ENCODE measurements around the gene KCNQ1.

The KCNQ1 gene

DNA sequence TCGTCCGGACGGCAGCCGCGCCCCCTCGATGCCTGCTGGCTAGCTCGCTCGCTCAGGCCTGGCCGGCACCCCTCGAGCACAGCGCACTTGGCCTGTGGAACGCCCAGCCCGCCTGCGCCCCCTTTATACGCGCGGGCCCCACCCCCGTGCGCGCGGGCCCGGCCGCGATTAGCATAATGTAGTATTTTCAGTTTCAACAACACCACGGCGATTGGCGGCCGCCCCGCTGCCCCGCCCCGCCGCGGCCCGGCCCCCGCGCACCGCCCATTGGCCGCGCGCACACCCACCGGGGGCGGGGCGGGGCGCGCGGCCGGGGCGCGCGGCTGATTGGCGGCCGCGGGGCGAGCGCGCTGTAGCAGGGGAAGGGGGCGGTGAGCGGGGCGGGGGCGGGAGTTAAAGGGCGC lies 440.9 kb downstream of the KCNQ1 start, which contains the start of gene CDKN1C:
Gene CDKN1C, minus strand, starts transcription at position 98 of the 404 bp plus-strand sequence. CDS start 319 bp downstream, outside the sequence.
- Histone ChIP-seq H3K4me3 (ENCODE audit: severe bottlenecking) (peak within 1 kb of the TSS; percentile 74), H3K36me3 (ENCODE audit: low read depth) (no peaks in the 10 kb centered on the region), H3K27ac (ENCODE audit: poor library complexity, severe bottlenecking) (peak within 1 kb of the TSS; percentile 15), H3K9me3 (ENCODE audit: severe bottlenecking) (no peaks in the 10 kb centered on the region), H3K4me1 (ENCODE audit: insufficient read depth, poor library complexity, severe bottlenecking) (peaks cover 6% of the 10 kb centered on the region), H3K27me3 (ENCODE audit: insufficient read depth, poor library complexity, severe bottlenecking) (no peaks in the 10 kb centered on the region)
- TF ChIP-seq, protein P1, sequence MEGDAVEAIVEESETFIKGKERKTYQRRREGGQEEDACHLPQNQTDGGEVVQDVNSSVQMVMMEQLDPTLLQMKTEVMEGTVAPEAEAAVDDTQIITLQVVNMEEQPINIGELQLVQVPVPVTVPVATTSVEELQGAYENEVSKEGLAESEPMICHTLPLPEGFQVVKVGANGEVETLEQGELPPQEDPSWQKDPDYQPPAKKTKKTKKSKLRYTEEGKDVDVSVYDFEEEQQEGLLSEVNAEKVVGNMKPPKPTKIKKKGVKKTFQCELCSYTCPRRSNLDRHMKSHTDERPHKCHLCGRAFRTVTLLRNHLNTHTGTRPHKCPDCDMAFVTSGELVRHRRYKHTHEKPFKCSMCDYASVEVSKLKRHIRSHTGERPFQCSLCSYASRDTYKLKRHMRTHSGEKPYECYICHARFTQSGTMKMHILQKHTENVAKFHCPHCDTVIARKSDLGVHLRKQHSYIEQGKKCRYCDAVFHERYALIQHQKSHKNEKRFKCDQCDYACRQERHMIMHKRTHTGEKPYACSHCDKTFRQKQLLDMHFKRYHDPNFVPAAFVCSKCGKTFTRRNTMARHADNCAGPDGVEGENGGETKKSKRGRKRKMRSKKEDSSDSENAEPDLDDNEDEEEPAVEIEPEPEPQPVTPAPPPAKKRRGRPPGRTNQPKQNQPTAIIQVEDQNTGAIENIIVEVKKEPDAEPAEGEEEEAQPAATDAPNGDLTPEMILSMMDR (IDR thresholded peaks at IDR 0.05; ENCODE audit: poor library complexity, severe bottlenecking): no peak
- DNase-seq (ENCODE audit: low spot score) (no peak), ATAC-seq (ENCODE audit: low read depth) (peak; percentile 55)

DNA sequence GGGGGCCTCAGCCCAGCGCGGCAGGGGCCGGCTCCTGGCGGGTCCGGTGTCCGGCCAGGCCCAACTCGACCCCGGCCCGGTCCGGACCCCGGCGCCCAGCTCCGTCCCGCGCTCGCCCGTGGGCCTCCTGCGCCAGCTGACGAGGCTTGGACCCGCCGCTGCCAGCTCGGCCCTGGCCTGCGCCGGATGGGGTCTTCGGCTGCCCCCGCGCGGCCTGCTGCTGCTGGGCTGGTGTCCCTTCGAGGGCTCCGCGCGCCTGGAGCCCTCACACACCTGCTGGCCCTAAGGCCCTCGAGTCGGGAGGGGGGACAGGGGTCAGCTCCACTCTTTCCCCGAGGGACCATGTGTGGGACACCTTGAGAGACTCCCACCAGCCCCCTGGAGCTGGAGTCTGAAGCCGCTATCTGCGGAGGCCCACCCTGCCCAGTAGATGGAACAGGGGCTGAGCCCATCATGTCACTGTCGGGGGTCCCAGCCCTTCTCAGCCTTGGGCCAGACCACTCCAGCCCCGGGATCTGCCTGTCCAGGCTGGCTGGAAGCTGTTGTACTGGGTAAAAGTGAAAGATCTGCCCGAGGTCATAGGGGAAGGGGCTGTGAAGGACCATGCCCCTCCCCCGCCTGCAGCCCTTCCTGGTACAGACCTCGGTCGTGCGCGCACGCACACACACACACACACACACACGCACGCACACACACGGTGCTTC lies 441.5 kb downstream of the KCNQ1 start:
- no peaks in the 10 kb centered on the region for H3K9me3 ChIP-seq (ENCODE audit: severe bottlenecking)
- TF ChIP-seq, protein P1 (IDR thresholded peaks at IDR 0.05; ENCODE audit: poor library complexity, severe bottlenecking): no peak
- H3K27me3 ChIP-seq (ENCODE audit: insufficient read depth, poor library complexity, severe bottlenecking): no peaks in the 10 kb centered on the region
- H3K27ac ChIP-seq (ENCODE audit: poor library complexity, severe bottlenecking): no peak overlapping the region
- H3K36me3 ChIP-seq (ENCODE audit: low read depth): no peaks in the 10 kb centered on the region
- H3K4me1 ChIP-seq (ENCODE audit: insufficient read depth, poor library complexity, severe bottlenecking): peaks cover 12% of the 10 kb centered on the region
- peak overlapping the region; percentile 12 for H3K4me3 ChIP-seq (ENCODE audit: severe bottlenecking)
- no peak for ATAC-seq (ENCODE audit: low read depth)
- no peak for DNase-seq (ENCODE audit: low spot score)

DNA sequence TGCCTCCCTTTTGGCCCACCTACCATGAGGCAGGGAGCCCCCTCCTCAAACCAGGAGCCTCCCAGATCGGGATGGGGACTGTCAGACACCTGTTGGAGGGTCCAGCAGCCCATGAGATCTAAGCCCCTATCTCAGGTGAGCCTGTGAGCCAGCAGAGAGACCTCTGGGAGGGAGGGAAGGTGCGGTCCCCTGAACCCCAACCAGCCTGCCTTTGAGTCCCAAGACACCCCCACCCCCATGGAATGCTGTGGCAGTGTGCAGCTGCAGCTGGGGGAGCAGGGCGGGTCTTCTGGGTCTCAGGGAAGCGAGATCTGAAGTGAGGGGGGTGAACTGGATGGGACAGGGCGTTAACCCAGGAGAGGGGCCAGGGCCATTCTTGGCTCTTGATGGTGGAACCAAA lies 442.1 kb downstream of the KCNQ1 start:
- ATAC-seq (ENCODE audit: low read depth) (no peak), DNase-seq (ENCODE audit: low spot score) (no peak)
- Histone ChIP-seq H3K27ac (ENCODE audit: poor library complexity, severe bottlenecking) (no peak overlapping the region), H3K9me3 (ENCODE audit: severe bottlenecking) (no peaks in the 10 kb centered on the region), H3K36me3 (ENCODE audit: low read depth) (no peaks in the 10 kb centered on the region), H3K4me1 (ENCODE audit: insufficient read depth, poor library complexity, severe bottlenecking) (peaks cover 18% of the 10 kb centered on the region), H3K4me3 (ENCODE audit: severe bottlenecking) (no peak overlapping the region), H3K27me3 (ENCODE audit: insufficient read depth, poor library complexity, severe bottlenecking) (no peaks in the 10 kb centered on the region)
- TF ChIP-seq, protein P1 (IDR thresholded peaks at IDR 0.05; ENCODE audit: poor library complexity, severe bottlenecking): no peak

GRCh38 chr11:2887515-2888195 lies 442.8 kb downstream of the KCNQ1 start:
- no peak for DNase-seq (ENCODE audit: low spot score)
- H3K4me3 ChIP-seq (ENCODE audit: severe bottlenecking): no peak overlapping the region
- no peak for ATAC-seq (ENCODE audit: low read depth)
- no peaks in the 10 kb centered on the region for H3K9me3 ChIP-seq (ENCODE audit: severe bottlenecking)
- TF ChIP-seq, protein P1 (IDR thresholded peaks at IDR 0.05; ENCODE audit: poor library complexity, severe bottlenecking): no peak
- no peaks in the 10 kb centered on the region for H3K36me3 ChIP-seq (ENCODE audit: low read depth)
- peaks cover 22% of the 10 kb centered on the region for H3K4me1 ChIP-seq (ENCODE audit: insufficient read depth, poor library complexity, severe bottlenecking)
- H3K27me3 ChIP-seq (ENCODE audit: insufficient read depth, poor library complexity, severe bottlenecking): no peaks in the 10 kb centered on the region
- H3K27ac ChIP-seq (ENCODE audit: poor library complexity, severe bottlenecking): no peak overlapping the region
